GM12891 (cell line): ENCODE results near the gene PHC3.
A peak's percentile ranks its signal among the peaks of the same experiment; 100 is the strongest.

Source experiments
- DNase-seq: peaks from one replicate; pipeline ENCODE4 v3.0.0; 2011; ENCODE audit warnings: low spot score; ENCODE audit not compliant: insufficient read length
- FAIRE-seq: peaks from 2 replicates; lab custom pipeline; 2011; peaks lifted over from hg19 to GRCh38; lab: Jason Lieb, UNC
- PAX5 ChIP-seq: IDR thresholded peaks from 2 replicates; pipeline ENCODE4 v1.6.1; 2011; ENCODE audit warnings: low read length, moderate library complexity, mild to moderate bottlenecking; ENCODE audit not compliant: insufficient read depth, severe bottlenecking
- POLR2A ChIP-seq: IDR thresholded peaks from 2 replicates; pipeline ENCODE4 v1.6.1; 2011; ENCODE audit warnings: low read depth, low read length, control low read depth
- POLR2AphosphoS5 ChIP-seq: IDR thresholded peaks from 2 replicates; pipeline ENCODE4 v1.6.1; 2011; ENCODE audit warnings: low read depth, low read length, control low read depth
- POU2F2 ChIP-seq: IDR thresholded peaks from 2 replicates; pipeline ENCODE4 v1.6.1; 2011; ENCODE audit warnings: low read depth, mild to moderate bottlenecking, control low read depth, low read length, moderate library complexity
- SPI1 ChIP-seq: IDR thresholded peaks from 2 replicates; pipeline ENCODE4 v1.6.1; 2011; ENCODE audit warnings: low read depth, low read length, control low read depth
- TAF1 ChIP-seq: IDR thresholded peaks from 2 replicates; pipeline ENCODE4 v1.6.1; 2011; ENCODE audit warnings: low read depth, low read length, control low read depth

PHC3 gene

DNA sequence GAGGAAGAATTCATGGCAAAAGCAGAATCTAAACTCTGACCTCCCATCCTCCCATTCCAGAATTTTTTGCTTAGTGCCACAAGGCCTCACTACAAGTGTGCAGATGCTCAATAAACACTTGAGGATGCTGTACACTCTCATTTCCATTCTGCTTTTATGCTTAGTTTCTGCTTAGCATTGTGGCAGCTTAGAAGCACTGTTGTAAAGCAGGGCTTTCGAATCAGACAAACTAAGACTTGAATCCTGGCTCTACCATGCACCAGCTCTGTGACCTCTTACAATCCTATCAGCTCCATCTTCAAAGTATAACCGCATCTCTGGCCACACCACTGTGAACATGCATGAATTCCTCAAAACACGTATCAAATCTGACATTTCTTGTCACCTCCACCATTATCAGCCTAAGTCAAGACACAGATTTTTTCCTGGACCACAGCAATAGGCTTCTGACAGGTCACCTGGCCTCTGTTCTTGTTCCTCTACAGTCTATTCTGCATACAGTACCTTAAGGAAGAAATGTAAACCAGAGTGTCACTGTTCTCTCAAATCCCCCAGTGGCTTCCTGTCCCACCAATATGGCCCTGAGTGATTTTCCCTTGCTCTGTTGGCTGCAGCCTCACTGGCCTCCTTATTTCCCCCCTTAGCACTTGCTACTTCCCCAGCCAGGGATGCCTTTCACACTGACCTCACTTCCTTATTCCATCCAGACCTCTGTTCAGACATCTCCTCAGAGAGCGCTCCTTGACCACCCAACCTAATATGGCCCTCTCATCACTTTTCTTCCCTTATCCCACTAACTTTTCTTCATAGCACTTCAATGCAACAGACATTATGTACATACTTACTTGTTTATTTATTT lies 8.1 kb upstream of the PHC3 start:
- DNase-seq (no peak), FAIRE-seq (peak; percentile 13)
- TF ChIP-seq SPI1 (peak; percentile 42; the same call in 1 of the 2 replicates), POU2F2 (no peak), POLR2A (no peak), PAX5 (no peak)

DNA sequence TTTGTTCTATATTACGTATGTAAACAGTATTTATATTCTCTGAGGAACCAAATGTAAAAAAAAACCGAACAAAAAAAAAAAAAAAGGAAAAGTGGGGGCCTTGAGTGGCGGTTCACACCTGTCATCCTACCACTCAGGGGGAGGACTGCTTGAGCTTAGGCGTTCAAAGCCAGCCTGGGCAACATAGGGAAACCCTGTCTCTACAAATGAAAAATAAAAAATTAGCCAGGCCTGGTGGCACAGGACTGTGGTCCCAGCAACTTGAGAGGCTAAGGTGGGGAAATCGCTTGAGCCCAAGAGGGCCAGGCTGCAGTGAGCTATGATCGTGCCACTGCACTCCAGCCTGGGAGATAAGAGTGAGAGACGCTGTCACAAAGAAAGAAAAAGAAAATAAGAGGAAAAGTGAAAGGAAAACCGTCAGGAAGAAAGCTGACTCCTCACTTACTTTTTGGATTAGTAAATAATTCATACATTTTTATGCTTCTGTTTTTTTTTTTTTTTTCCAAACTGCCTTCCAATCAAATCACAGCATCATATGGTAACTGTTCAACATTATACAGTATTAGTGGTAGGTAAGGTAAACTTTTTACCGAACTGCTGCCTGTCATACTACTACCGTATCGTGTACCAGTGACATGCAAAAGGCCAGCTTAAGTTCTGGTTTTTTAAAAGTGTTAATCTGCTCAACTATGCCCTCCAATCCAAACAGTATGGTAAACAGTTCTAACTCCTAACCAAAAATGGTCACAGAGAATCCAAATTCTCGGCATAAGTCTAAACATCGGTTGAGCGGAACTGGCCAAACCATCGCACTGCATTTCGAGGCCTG lies 1.2 kb downstream of the PHC3 start:
- TF ChIP-seq SPI1 (0 out of 2 replicates have a peak, but pooled peaks have one; percentile 30), TAF1 (0 out of 2 replicates have a peak, but pooled peaks have one; percentile 55), POLR2A (no peak), POLR2AphosphoS5 (no peak; the same call in 1 of the 2 replicates), POU2F2 (no peak), PAX5 (no peak)
- DNase-seq = no peak
- peak; percentile 9 for FAIRE-seq

DNA sequence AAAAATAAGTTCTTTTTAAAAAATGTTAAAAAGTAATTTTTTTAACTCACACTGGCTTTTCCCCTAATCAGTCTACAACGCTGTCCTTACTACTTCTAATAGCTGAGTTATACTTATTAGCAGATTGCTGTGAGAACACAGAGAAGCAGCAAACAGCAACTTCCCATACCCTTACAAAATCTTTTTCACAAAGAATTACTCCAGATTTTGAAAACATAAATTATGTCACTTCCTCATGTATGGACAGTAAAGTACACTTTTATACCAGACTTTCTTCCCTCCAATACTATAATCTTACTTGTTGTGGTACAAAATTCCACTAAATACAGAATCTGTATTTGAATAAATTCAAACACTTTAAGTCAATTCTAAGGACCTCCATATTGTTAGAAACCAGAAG lies 2.1 kb downstream of the PHC3 start:
- FAIRE-seq (no peak), DNase-seq (no peak)
- TF ChIP-seq POU2F2 (no peak), SPI1 (no peak), PAX5 (no peak), POLR2AphosphoS5 (no peak), POLR2A (no peak), TAF1 (no peak)

DNA sequence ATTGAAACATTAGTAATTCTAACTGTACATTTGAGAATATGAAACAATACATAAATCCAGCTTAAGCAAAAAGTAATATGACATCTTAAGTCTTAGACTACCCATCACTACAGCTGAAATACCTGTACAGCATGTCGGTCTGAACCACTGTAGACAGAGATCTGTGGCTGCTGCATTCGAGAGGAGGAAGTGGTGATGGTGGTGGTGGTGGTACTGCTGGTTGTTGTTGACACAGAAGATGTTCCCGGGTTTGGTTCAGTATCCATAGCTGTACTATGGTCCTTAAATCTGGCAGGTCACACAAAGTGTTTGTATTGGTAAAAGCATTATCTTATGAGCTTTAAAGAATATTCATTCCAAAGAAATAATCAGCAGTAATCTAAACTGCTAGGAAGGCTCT lies 2.9 kb downstream of the PHC3 start:
- FAIRE-seq (peak; percentile 76), DNase-seq (peak; percentile 36)
- TF ChIP-seq POLR2AphosphoS5 = no peak
- TF ChIP-seq POU2F2 = no peak
- TF ChIP-seq SPI1 = peak; percentile 81

DNA sequence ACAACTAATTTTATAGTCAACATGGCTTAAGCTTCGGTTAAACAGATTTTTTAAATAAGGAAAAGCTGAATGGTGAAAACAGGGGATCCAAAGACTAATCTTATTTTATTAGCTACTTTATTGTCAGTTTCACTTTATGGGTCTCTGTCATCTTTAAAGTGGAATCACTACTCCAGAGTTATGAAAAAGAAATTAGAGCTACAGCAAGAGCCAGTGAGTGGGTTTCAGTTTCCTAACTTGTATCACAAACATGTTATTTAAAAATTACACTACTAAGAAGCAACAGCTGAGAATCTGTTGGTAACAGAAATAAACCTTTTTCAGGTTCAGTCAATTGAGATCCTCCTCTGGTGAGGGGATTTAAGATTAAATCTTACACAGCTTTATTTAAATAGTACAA lies 10.0 kb downstream of the PHC3 start:
- FAIRE-seq (no peak), DNase-seq (peak; percentile 28)
- TF ChIP-seq TAF1 = no peak
- TF ChIP-seq SPI1 = no peak
- TF ChIP-seq POLR2AphosphoS5 = no peak
- no peak for TF ChIP-seq PAX5
- no peak for TF ChIP-seq POU2F2
- no peak for TF ChIP-seq POLR2A

DNA sequence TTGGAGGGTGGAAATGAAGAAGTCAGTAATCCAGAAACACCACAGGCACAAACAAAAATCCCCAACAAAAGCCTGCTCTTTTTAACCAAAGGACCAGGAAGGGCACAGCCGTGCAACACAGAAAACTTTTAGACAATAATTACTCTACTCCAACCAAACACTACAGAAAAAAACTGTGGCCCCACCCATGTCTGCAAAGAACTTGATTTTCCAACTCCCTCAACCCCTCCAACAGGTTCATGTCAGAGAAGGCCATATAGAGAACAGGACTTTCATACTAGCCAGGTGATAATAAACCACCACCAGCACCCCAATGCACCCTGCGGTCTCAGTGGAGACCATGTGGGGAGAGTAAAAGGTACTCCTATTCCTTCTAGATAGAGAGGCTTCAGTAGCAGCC lies 16.8 kb downstream of the PHC3 start:
- no peak for TF ChIP-seq POU2F2
- TF ChIP-seq TAF1 = no peak
- no peak for TF ChIP-seq POLR2AphosphoS5
- TF ChIP-seq SPI1 = no peak
- TF ChIP-seq POLR2A = no peak
- no peak for TF ChIP-seq PAX5
- no peak for FAIRE-seq
- no peak for DNase-seq

DNA sequence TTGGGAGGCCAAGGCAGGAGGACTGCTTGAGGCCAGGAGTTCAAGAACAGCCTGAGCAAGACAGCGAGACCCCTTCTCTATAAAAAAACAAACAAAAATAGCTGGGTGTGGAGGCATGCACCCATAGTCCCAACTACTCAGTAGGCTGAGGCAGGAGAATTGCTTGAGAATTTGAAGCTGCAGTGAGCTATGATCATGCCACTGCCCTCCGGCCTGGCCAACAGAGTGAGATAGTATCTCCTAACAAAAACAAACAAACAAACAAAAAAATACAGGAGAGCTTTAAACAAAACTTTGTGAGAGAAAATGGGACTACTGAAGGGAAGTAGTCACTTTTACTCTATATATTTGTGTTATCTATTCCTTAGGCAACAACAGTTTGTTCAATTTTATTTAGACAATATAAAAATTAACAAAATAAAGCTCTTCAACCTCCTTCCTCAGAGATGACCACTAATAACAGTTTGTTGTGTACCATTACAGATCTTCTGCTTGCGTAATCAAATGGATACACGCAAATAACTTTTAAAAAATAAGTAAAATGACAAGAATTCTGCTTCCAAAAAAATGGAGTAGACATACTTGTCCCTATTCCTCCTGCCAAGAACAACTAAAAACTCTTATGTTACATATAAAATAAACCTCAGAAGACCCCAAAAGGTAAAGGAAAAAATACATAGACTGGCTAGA lies 17.4 kb downstream of the PHC3 start:
- FAIRE-seq (peak; percentile 13), DNase-seq (no peak)
- TF ChIP-seq TAF1 = no peak
- TF ChIP-seq PAX5 = no peak
- no peak for TF ChIP-seq POLR2A
- no peak for TF ChIP-seq POLR2AphosphoS5
- TF ChIP-seq SPI1 = no peak
- no peak for TF ChIP-seq POU2F2

DNA sequence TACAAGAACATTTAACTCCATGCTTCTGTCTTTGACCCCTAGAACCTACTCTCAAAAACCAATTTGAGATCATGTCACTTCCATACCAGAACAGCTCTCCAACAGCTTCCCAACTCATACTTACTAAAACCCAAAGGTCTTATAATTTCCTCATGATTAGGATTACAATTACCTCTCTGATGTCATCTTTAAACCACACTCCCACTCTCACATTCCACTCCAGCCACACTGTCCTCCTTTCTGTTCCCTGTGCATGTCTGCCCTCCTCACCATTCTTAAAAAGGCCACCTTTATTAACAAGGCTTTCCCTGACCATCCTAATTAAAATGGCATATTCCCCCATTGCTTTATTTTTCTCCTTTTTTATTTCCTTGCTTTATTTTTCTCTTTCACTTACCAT lies 18.9 kb downstream of the PHC3 start:
- DNase-seq (no peak), FAIRE-seq (no peak)
- TF ChIP-seq TAF1 (no peak), POLR2A (no peak), POU2F2 (no peak), POLR2AphosphoS5 (no peak), SPI1 (no peak)

DNA sequence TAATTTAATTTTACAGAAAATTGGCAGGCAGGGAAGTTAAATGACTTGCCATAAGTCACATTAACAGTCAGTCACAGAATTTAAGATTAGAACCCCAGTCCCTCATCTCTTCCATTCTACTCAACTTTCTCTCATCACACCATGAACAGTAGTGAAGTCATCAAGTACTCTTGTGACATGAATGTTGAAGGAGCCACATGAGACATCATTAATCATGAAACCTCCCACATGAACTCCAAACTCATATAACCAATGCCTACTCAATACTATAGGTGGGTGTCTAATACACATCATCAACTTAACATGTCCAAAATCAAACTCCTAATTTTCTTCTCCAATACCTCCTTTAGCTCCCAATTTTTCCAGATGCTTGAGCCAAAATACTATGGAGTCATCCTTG lies 19.5 kb downstream of the PHC3 start:
- TF ChIP-seq POLR2AphosphoS5 = no peak
- no peak for TF ChIP-seq PAX5
- TF ChIP-seq POLR2A = no peak
- TF ChIP-seq POU2F2 = no peak
- no peak for TF ChIP-seq SPI1
- TF ChIP-seq TAF1 = no peak
- DNase-seq = no peak
- no peak for FAIRE-seq
